H1 (cell line): ENCODE data around the gene BCL2L12. TPM values are rescaled to one million over a fixed set of nuclear protein-coding genes. Genes with fewer than 3 reads are reported as not detected.

Experiments
- BACH1 ChIP-seq: IDR thresholded peaks from 2 replicates; pipeline ENCODE4 v1.6.1; 2012; ENCODE audit warnings: low read length, improper control_type of control experiment
- CHD7 ChIP-seq: fragments of 300-600 bp; sonication (generic); IDR thresholded peaks from 2 replicates; pipeline ENCODE4 v1.7.1; 2012; ENCODE audit warnings: low read length, moderate library complexity, mild to moderate bottlenecking, inconsistent platforms; ENCODE audit not compliant: insufficient replicate concordance
- CTCF ChIP-seq, 3 experiments: IDR thresholded peaks; 1 replicate in 2 of 3; 2 replicates in 1 of 3; pipeline versions ENCODE4 v1.5.1 to v1.6.1; 2011; ENCODE audit warnings: low read length in 3 of 3, mild to moderate bottlenecking in 3 of 3, inconsistent platforms in 2 of 3, low read depth in 1 of 3, moderate library complexity in 1 of 3; ENCODE audit not compliant: insufficient read depth in 1 of 3; ENCODE audit errors: control extremely low read depth in 1 of 3
- PHF8 ChIP-seq: fragments of 200-600 bp; sonication (generic); conservative IDR thresholded peaks from 2 replicates; pipeline ENCODE4 v1.7.1; 2012; ENCODE audit warnings: low read depth, mild to moderate bottlenecking, inconsistent platforms, low read length, moderate library complexity
- SUZ12 ChIP-seq: fragments of 200-600 bp; sonication (generic); IDR thresholded peaks from 2 replicates; pipeline ENCODE4 v1.6.1; 2012; ENCODE audit warnings: mild to moderate bottlenecking, inconsistent platforms, low read length, moderate library complexity, mixed read lengths
- TAF1 ChIP-seq: IDR thresholded peaks from 2 replicates; pipeline ENCODE4 v1.6.1; 2011; ENCODE audit warnings: mild to moderate bottlenecking, low read depth, low read length
- polyA plus RNA-seq, 7 experiments: library from polyadenylated mRNA; depleted of rRNA in 3 of 7; stranded (reverse) in 5 of 7; unstranded in 2 of 7; fragments of >200 nt in 5 of 7; fragments of 200-250 nt in 2 of 7; gene quantifications; 1 replicate in 5 of 7; 2 replicates in 1 of 7; 4 replicates in 1 of 7; pipeline versions ENCODE4 v1.2.1 to v1.2.3, GENCODE V29; 2011 to 2013; ENCODE audit warnings: missing spikeins in 2 of 7, mixed read lengths in 2 of 7
- total RNA-seq: library from RNA; stranded (reverse); fragmentation: NEBNext Ultra II Directional; extraction: Animal tissue kit (Norgen Biotek cat#: 25700); gene quantifications from 2 replicates; pipeline ENCODE4 v1.2.1, GENCODE V29; 2021

BCL2L12 gene
- total and polyA plus RNA-seq, 2 of the 8 experiments (the other 6 are each of a cell fraction or from before 2014, with no cell fraction given): 126 to 209 TPM

- no peak for TF ChIP-seq CHD7
- no peak for TF ChIP-seq CTCF (IDR thresholded peaks at IDR 0.05; ENCODE audit: control extremely low read depth in 1 of 3, insufficient read depth in 1 of 3, low read depth in 1 of 3, low read length in 3 of 3)
- no peak for TF ChIP-seq BACH1
- TF ChIP-seq TAF1: no peak
- TF ChIP-seq SUZ12: no peak
- no peak for TF ChIP-seq PHF8
Measured at GRCh38 chr19:49624967-49625910, 40.5 kb upstream of the BCL2L12 start (continued).
